ENCODE results near the gene TC2N.
"Not testable (repeated sequence)": the region's sequence is repeated elsewhere in the genome, so short reads cannot be mapped to it uniquely, and the experiment has no call there.

Gene TC2N

GRCh38 chr14:91866511-91867295 lies 633 bp downstream of the TC2N start:
- DNase-seq = no peak

DNA sequence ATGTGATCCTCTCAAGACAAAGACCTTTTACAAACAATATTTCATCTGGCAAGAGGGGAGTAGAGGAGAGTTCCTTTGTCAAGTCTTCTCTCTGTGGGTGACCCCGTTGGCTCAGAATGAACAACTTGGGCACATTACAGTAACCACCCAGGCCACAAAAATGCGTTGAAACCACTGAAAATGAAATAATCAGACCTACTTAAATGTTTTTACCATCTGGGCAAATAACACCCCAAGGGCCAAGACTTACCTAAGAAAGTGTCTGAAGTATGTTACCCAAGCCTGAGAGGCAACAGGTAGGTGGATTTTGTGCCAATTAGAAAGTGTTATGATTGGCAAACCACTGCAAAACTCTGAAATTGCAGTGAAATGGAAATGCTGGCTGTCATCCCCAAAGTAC lies 1.3 kb downstream of the TC2N start:
- DNase-seq = no peak

GRCh38 chr14:91862417-91862816 lies 4.9 kb downstream of the TC2N start:
- DNase-seq = no peak

DNA sequence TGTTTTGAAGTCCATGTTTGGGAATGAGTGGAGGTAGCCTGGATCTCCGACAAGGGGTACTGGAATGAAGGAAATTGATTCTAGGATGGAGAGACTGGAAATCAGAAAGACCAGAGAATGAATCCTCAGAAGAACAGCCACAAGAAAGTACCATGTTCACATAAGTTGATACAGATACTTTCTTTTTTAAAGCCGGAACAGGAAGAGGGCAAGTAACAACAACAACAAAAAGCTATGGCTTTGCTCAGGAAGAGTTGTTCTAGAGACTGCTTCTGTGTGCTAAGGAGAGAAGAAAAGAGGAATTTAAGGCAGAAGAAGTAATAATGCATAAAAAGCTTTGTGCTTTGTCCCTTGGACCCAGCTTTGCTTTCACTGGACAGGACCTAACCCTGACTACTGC lies 6.2 kb downstream of the TC2N start:
- no peak for DNase-seq

GRCh38 chr14:91860238-91860637 lies 7.1 kb downstream of the TC2N start:
- DNase-seq = no peak

GRCh38 chr14:91858536-91859275 lies 8.6 kb downstream of the TC2N start:
- no peak for DNase-seq

GRCh38 chr14:91857614-91858013 lies 9.7 kb downstream of the TC2N start:
- DNase-seq = peak; percentile 57

- no peak for DNase-seq
Observed at GRCh38 chr14:91854327-91854934, 12.9 kb downstream of the TC2N start.

DNA sequence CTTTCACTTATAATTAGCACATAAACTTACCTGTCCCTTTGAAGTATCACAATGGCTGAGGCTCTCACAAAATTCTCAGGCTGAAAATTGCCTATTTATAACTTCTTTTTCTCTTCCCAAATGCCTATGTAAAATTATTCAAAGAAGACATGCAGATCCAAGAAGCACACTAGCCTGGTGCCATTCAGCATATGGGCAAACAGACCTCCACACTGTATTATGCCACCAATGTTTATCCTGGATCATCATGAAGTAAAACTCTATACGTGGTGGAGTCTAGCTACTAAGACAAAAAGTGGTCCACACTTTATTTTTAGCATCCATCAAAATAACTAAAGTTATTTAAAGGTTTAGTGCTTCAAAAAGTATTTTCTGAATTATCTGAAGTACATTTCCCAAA lies 15.8 kb downstream of the TC2N start:
- no peak for DNase-seq

GRCh38 chr14:91848504-91849001 lies 18.8 kb downstream of the TC2N start:
- DNase-seq = no peak

GRCh38 chr14:91847693-91848092 lies 19.6 kb downstream of the TC2N start:
- DNase-seq = no peak

GRCh38 chr14:91845652-91846051 lies 21.7 kb downstream of the TC2N start:
- no peak for DNase-seq

DNA sequence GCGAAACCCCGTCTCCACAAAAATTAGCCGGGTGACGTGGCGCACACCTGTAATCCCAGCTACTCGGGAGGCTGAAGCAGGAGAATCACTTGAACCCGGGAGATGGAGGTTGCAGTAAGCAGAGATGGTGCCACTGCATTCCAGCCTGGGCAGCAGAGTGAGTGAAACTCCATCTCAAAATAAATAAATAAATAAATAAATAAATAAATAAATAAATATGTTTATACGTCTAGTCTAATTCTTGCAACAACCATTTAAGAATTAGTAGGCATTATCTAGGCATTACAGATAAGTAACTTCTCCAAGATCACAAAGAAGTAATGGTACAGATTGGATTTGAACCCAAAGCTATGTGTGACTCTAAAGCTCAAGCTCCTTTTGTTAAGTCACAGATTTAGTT lies 22.3 kb downstream of the TC2N start:
- not testable (repeated sequence) for DNase-seq

GRCh38 chr14:91844029-91844428 lies 23.3 kb downstream of the TC2N start:
- no peak for DNase-seq

DNA sequence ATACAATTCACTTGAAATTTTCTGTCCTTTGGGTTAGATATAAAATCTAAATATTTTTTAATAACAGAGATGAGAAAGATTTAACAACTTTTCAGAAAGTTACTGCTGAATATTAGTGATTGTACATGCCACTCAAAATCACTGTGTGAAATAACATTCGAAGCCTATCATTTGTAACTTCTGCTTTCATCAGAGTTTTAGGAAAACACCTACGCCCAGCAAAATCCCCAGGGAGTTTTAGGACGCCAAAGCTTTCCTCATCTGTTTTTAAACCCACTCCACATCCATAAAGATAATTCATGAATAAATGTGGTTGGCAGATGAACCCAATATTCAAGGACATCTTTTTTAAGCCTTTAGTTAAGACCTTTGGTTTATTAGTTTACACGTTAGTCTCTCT lies 23.9 kb downstream of the TC2N start:
- DNase-seq = no peak

DNA sequence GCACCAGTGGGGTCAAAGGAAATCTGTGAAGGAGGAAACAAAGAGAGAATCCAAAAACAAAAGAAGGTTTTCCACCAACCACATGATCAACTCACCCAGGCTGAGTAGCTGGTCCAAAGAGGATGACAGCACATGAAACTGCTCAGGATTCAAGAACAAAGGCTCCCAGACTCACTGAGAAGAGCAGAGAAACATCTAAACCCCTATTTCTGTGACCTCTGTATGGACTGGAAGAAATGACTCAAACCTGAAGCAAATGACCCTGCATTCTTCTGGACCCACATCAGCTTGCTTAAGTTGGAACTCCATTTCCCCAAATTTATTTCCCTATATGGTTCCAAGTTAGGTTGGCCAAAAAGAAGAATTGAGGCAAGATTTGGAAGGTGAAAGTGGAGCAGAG lies 26.3 kb downstream of the TC2N start:
- DNase-seq = no peak

DNA sequence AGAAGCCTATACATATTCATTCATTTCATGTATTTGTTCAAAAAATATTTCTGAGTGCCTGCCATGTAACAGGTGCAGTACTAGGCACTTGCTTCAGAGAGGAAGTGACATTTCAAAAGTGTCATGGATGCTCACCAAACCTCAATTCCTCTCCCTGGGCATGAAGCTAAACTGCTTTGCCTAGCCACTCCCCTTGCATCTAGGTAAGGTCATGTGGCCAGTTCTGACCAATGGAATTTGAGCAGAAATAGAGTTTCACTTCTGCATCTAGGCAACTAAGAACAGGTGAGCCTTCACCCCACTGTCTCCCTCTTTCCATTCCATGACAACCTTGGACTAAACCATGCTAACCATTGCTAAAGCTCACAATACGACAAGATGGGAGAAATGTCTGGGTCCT lies 27.6 kb downstream of the TC2N start:
- DNase-seq = no peak

DNA sequence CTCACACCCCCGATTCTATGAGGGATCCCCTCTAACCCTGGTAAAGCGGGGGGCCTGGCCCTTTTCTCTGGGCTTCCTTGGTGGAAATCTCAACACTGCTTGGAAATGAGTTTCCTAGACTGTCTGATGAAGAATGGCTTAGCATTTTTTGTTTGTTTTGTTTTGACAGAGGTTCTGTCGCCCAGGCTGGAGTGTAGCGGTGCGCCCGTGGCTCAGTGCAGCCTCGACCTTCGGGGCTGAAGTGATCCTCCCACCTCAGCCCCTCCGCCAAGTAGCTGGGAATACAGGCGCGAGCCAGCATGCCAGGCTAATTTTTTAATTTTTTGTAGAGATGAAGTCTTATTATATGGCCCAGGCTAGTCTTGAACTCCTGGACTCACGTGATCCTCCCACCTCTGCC lies 30.3 kb downstream of the TC2N start:
- no peak for DNase-seq

- DNase-seq = no peak
Observed at GRCh38 chr14:91835920-91836843, 31.2 kb downstream of the TC2N start.

DNA sequence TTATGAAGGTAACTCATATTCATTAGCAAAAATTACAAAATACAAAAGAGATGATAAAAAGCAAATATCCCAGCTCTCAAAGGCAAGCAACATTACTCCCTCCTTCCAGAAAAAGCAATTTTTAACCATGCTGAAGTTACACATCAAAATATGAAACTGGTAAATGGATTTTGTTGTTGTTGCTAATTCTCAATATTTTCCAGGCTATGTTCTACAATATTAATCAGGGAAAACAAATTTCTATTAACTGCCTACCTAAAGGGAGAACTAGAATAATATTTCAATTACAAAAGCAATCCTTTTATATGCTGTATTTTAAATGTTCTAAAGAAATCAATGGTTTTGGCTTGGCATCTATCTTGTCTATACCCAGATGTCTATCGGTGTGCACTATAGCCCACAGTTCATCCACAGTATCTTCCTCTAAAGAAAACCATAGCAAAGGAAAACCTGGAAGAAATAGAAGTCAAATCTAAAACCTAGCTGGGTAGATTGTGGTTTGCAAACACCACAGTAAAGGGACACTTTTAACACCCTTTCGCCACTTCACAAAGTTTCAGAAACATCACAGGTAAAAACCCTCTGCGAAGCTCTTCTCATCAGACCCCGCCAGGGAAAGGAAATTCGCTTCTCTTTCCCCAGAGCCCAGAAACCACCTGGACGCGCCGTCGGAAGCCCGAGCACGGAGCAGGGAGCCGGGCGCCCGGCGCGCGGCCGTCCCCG lies 32.0 kb downstream of the TC2N start:
- DNase-seq = no peak

GRCh38 chr14:91834571-91834970 lies 32.8 kb downstream of the TC2N start:
- no peak for DNase-seq

DNA sequence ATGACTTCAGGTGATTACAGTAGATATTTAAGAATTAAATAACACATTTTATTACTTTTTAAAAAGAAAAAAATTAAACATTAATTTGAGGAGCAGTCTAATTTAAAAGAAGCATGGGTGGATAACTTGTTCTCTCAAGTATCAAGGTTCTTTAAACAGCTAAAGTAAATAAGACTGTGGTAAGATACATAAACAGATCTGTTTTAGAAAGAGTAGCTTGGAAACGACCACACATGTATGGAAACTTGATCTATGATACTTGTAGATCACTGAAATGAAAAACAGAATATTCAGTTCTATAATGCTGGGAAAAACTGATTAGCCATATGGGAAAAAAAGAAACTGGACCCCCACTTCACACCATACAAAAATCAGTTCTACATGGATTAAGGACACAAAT lies 36.0 kb downstream of the TC2N start:
- no peak for DNase-seq
